Measurements from ENCODE around the gene PRIMA1.

The PRIMA1 gene

GRCh38 chr14:93725002-93725582 lies 63.2 kb downstream of the PRIMA1 start:
- WGBS, 2 experiments, result 90 to 93% methylated on average over 21 of the region's 21 CpGs

DNA sequence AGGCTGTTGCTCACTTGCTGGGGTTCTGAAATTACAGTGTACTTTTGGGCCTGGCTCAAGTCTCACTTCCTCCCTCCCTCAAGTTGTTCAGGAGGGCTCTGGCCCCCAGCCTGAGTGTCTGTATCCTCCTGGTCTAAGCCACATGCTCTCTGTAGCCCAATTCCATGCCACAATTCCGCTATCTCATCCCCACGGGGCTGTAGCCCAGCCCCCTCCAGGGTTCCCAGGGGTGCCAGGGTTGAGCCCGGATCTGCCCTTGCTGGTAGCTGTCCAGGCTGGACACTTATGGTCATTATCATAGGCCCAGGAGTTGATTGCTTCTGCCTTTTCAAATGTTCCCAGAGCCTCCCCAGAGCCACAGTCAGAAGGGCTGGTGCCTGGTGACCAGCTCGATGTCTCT lies 65.3 kb downstream of the PRIMA1 start:
- Histone ChIP-seq H3K4me3 (ENCODE audit: insufficient read depth, low read depth, low read length) (no peak overlapping the region), H3K4me1 (ENCODE audit: control insufficient read depth, insufficient read depth, low read length) (no peaks in the 10 kb centered on the region), H3K27ac (ENCODE audit: insufficient read depth, low read depth, low read length, poor library complexity, severe bottlenecking) (no peak overlapping the region), H3K36me3 (ENCODE audit: control insufficient read depth, insufficient read depth, low read length) (no peaks in the 10 kb centered on the region), H3K27me3 (ENCODE audit: control insufficient read depth, insufficient read depth, low read length, poor library complexity, severe bottlenecking) (no peaks in the 10 kb centered on the region), H3K9me3 (ENCODE audit: control insufficient read depth, low read length) (no peaks in the 10 kb centered on the region)
- WGBS, 2 experiments, result 91% methylated on average over 4 of the region's 4 CpGs

More at GRCh38 chr14:93725002-93725582, 63.2 kb downstream of the PRIMA1 start:
- no peak overlapping the region for H3K27ac ChIP-seq (ENCODE audit: insufficient read depth, low read depth, low read length, poor library complexity, severe bottlenecking)
- H3K4me1 ChIP-seq (ENCODE audit: control insufficient read depth, insufficient read depth, low read length), result no peaks in the 10 kb centered on the region
- H3K36me3 ChIP-seq (ENCODE audit: control insufficient read depth, insufficient read depth, low read length), result no peaks in the 10 kb centered on the region
- H3K27me3 ChIP-seq (ENCODE audit: control insufficient read depth, insufficient read depth, low read length, poor library complexity, severe bottlenecking), result no peaks in the 10 kb centered on the region
- no peaks in the 10 kb centered on the region for H3K9me3 ChIP-seq (ENCODE audit: control insufficient read depth, low read length)
- no peak overlapping the region for H3K4me3 ChIP-seq (ENCODE audit: insufficient read depth, low read depth, low read length)

GRCh38 chr14:93720981-93721483 lies 67.3 kb downstream of the PRIMA1 start:
- WGBS, 2 experiments, result 93 to 94% methylated on average over 13 of the region's 13 CpGs
- Histone ChIP-seq H3K27me3 (ENCODE audit: control insufficient read depth, insufficient read depth, low read length, poor library complexity, severe bottlenecking) (no peaks in the 10 kb centered on the region), H3K9me3 (ENCODE audit: control insufficient read depth, low read length) (no peaks in the 10 kb centered on the region), H3K36me3 (ENCODE audit: control insufficient read depth, insufficient read depth, low read length) (no peaks in the 10 kb centered on the region), H3K4me1 (ENCODE audit: control insufficient read depth, insufficient read depth, low read length) (no peaks in the 10 kb centered on the region), H3K4me3 (ENCODE audit: insufficient read depth, low read depth, low read length) (no peak overlapping the region), H3K27ac (ENCODE audit: insufficient read depth, low read depth, low read length, poor library complexity, severe bottlenecking) (no peak overlapping the region)

DNA sequence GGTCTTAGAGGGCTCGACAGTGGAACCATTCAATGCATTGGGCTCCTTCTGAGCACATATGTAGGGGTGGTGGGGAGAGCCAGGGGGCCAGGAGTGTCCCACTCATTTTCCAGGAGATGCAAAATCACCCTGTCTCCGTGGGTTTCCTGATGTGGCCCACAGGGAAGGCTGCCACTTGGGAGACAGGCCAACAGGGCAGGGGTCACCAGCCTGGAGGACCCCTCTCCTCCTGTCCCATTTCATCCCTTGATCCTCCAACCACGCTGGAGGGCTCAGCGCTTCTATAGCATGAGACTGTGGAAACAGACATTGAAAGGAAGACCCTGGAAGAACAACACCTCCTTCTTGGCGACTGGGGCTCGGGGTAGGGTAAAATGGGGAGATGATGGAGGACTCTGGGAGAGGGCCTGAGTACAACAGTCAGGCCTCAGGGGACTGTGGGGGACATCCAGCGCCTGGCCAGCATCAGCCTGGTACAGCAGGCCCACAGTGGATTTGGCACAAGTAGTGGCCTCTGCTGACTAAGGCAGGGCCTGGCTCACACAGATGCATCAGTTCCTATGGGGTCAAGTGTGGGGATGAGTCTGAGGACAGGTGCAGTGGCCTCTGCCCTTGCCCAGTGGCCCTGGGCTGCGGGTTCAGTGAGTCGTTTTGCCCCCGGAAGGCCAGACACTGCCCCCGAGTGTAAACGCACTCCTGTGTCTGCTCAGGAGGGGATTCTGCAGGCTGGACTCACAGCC lies 68.0 kb downstream of the PRIMA1 start:
- no peaks in the 10 kb centered on the region for H3K9me3 ChIP-seq (ENCODE audit: control insufficient read depth, low read length)
- no peak overlapping the region for H3K4me3 ChIP-seq (ENCODE audit: insufficient read depth, low read depth, low read length)
- H3K27ac ChIP-seq (ENCODE audit: insufficient read depth, low read depth, low read length, poor library complexity, severe bottlenecking), result no peak overlapping the region
- no peaks in the 10 kb centered on the region for H3K36me3 ChIP-seq (ENCODE audit: control insufficient read depth, insufficient read depth, low read length)
- H3K4me1 ChIP-seq (ENCODE audit: control insufficient read depth, insufficient read depth, low read length), result no peaks in the 10 kb centered on the region
- no peaks in the 10 kb centered on the region for H3K27me3 ChIP-seq (ENCODE audit: control insufficient read depth, insufficient read depth, low read length, poor library complexity, severe bottlenecking)
- WGBS, 2 experiments, result 93 to 94% methylated on average over 12 of the region's 12 CpGs

- Histone ChIP-seq H3K36me3 (ENCODE audit: control insufficient read depth, insufficient read depth, low read length) (no peaks in the 10 kb centered on the region), H3K4me1 (ENCODE audit: control insufficient read depth, insufficient read depth, low read length) (no peaks in the 10 kb centered on the region), H3K27me3 (ENCODE audit: control insufficient read depth, insufficient read depth, low read length, poor library complexity, severe bottlenecking) (no peaks in the 10 kb centered on the region), H3K9me3 (ENCODE audit: control insufficient read depth, low read length) (no peaks in the 10 kb centered on the region), H3K4me3 (ENCODE audit: insufficient read depth, low read depth, low read length) (no peak overlapping the region), H3K27ac (ENCODE audit: insufficient read depth, low read depth, low read length, poor library complexity, severe bottlenecking) (no peak overlapping the region)
- 88 to 93% methylated on average over 3 of the region's 3 CpGs for WGBS, 2 experiments
Measured at GRCh38 chr14:93719256-93719655, 69.0 kb downstream of the PRIMA1 start.

DNA sequence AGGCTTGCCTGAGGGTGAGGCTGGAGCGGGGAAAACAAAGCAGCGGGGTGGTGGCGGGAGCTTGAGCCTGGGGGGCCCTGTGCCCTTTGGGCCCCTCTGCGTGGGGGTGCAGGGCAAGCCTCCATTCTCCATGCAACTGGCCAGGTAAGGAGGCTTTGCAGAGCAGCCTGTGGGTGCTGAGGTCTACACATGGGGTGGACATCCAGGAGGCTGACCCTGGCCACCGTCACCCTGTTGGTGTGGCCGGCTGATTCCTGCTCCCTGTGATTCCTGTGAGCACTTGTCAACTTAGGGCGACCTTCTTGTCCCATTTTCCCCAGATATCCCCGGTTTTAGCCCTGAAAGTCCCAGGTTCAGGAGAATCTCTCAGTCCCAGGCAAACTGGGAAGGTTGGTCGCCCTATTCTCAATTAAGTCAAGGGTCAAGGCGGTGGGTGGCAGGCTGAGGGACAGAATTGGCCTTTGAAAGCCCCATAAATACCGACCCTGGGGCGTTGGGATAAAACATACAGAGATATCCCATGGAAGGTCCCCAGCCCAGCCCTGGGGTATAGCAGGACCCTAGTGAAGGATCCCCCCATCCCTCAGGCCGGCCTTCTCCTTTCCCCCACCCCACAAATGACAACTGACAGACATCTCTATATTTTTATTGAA lies 70.5 kb downstream of the PRIMA1 start:
- Histone ChIP-seq H3K36me3 (ENCODE audit: control insufficient read depth, insufficient read depth, low read length) (no peaks in the 10 kb centered on the region), H3K4me1 (ENCODE audit: control insufficient read depth, insufficient read depth, low read length) (peaks cover 3% of the 10 kb centered on the region), H3K27me3 (ENCODE audit: control insufficient read depth, insufficient read depth, low read length, poor library complexity, severe bottlenecking) (no peaks in the 10 kb centered on the region), H3K9me3 (ENCODE audit: control insufficient read depth, low read length) (no peaks in the 10 kb centered on the region), H3K4me3 (ENCODE audit: insufficient read depth, low read depth, low read length) (no peak overlapping the region), H3K27ac (ENCODE audit: insufficient read depth, low read depth, low read length, poor library complexity, severe bottlenecking) (no peak overlapping the region)
- 94 to 95% methylated on average over 12 to 13 of the region's 13 CpGs for WGBS, 2 experiments

DNA sequence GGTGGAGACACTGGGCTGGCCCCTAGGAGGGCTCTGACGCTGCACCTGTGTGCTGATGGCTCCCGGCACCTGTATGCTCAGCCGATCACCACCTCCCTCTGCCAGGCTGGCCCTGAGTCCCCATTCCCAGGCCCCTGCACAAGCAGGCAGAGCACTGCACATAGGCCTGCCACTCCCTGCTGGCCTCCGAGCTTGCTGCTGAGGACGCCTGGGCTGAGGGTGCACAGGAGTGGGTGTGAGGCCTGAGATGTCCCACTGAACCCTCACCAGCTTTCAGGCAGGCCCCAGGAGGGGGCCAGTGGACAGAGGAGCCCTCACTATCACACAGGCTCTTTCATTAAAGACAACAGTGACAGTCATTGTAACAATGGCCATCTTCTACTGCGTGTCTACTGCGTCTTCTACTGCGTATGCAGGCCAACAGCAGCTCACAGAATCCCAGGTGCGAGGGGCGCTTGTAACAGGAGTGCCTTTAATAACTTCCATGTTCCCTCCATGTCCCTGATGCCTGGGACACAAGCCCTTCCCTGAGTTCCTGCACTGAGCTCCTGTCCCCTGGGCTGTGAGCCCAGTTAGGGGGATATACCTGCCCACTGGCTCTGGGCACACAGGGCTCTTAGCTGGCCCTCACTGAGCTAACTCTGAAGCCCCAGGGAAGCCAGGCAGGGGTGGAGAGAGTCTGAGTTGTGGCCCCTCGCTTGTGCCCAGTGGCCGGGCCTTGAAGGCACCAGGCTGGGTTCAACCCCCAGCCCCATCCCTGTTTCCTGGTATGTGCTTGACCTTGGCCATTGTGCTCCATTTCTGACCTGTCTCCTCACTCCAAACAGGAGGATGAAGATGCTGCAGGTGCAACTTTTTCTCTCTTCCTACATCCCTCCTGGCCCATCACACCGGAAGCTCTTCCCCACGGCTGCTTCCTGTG lies 71.3 kb downstream of the PRIMA1 start:
- Histone ChIP-seq H3K4me3 (ENCODE audit: insufficient read depth, low read depth, low read length) (no peak overlapping the region), H3K9me3 (ENCODE audit: control insufficient read depth, low read length) (no peaks in the 10 kb centered on the region), H3K36me3 (ENCODE audit: control insufficient read depth, insufficient read depth, low read length) (no peaks in the 10 kb centered on the region), H3K4me1 (ENCODE audit: control insufficient read depth, insufficient read depth, low read length) (peaks cover 6% of the 10 kb centered on the region), H3K27me3 (ENCODE audit: control insufficient read depth, insufficient read depth, low read length, poor library complexity, severe bottlenecking) (no peaks in the 10 kb centered on the region), H3K27ac (ENCODE audit: insufficient read depth, low read depth, low read length, poor library complexity, severe bottlenecking) (no peak overlapping the region)
- 93 to 96% methylated on average over 14 of the region's 14 CpGs for WGBS, 2 experiments

GRCh38 chr14:93716002-93716745 lies 72.1 kb downstream of the PRIMA1 start:
- Histone ChIP-seq H3K27ac (ENCODE audit: insufficient read depth, low read depth, low read length, poor library complexity, severe bottlenecking) (no peak overlapping the region), H3K36me3 (ENCODE audit: control insufficient read depth, insufficient read depth, low read length) (no peaks in the 10 kb centered on the region), H3K4me1 (ENCODE audit: control insufficient read depth, insufficient read depth, low read length) (peaks cover 6% of the 10 kb centered on the region), H3K27me3 (ENCODE audit: control insufficient read depth, insufficient read depth, low read length, poor library complexity, severe bottlenecking) (no peaks in the 10 kb centered on the region), H3K9me3 (ENCODE audit: control insufficient read depth, low read length) (no peaks in the 10 kb centered on the region), H3K4me3 (ENCODE audit: insufficient read depth, low read depth, low read length) (no peak overlapping the region)
- WGBS, 2 experiments, result 96 to 97% methylated on average over 8 of the region's 8 CpGs

GRCh38 chr14:93715279-93715927 lies 72.9 kb downstream of the PRIMA1 start:
- Histone ChIP-seq H3K9me3 (ENCODE audit: control insufficient read depth, low read length) (no peaks in the 10 kb centered on the region), H3K4me3 (ENCODE audit: insufficient read depth, low read depth, low read length) (no peak overlapping the region), H3K27me3 (ENCODE audit: control insufficient read depth, insufficient read depth, low read length, poor library complexity, severe bottlenecking) (no peaks in the 10 kb centered on the region), H3K4me1 (ENCODE audit: control insufficient read depth, insufficient read depth, low read length) (peaks cover 6% of the 10 kb centered on the region), H3K36me3 (ENCODE audit: control insufficient read depth, insufficient read depth, low read length) (no peaks in the 10 kb centered on the region), H3K27ac (ENCODE audit: insufficient read depth, low read depth, low read length, poor library complexity, severe bottlenecking) (no peak overlapping the region)
- 92% methylated on average over 13 of the region's 13 CpGs for WGBS, 2 experiments
